GM12872 (cell line): ENCODE measurements around the gene TMEM150C.

ENCODE experiments used
- TF ChIP-seq, protein P1 (sequence below): IDR thresholded peaks from 3 replicates; pipeline ENCODE4 v1.5.1; 2011; ENCODE audit warnings: low read depth, mild to moderate bottlenecking, low read length, moderate library complexity; ENCODE audit not compliant: insufficient read depth

TMEM150C gene

DNA sequence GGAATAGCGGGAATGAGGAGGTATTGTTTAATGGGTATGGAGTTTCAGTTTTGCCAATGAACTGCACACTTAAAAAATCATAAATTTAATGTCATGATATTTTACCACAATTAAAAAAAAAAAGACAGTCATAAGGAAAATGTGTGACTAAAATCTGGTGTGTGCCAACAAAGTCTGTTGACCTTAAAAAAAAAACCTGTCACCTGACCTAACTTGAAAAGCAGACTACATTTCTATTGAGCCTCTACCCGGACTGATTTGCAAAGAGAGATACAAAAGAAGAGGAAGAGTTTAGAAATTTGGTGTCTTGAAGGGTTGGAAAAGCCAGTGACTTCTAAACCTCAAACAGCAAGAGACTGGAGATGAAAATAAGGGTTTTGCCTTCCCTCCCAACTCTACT lies 48.4 kb downstream of the TMEM150C start:
- TF ChIP-seq, protein P1, sequence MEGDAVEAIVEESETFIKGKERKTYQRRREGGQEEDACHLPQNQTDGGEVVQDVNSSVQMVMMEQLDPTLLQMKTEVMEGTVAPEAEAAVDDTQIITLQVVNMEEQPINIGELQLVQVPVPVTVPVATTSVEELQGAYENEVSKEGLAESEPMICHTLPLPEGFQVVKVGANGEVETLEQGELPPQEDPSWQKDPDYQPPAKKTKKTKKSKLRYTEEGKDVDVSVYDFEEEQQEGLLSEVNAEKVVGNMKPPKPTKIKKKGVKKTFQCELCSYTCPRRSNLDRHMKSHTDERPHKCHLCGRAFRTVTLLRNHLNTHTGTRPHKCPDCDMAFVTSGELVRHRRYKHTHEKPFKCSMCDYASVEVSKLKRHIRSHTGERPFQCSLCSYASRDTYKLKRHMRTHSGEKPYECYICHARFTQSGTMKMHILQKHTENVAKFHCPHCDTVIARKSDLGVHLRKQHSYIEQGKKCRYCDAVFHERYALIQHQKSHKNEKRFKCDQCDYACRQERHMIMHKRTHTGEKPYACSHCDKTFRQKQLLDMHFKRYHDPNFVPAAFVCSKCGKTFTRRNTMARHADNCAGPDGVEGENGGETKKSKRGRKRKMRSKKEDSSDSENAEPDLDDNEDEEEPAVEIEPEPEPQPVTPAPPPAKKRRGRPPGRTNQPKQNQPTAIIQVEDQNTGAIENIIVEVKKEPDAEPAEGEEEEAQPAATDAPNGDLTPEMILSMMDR, result no peak

DNA sequence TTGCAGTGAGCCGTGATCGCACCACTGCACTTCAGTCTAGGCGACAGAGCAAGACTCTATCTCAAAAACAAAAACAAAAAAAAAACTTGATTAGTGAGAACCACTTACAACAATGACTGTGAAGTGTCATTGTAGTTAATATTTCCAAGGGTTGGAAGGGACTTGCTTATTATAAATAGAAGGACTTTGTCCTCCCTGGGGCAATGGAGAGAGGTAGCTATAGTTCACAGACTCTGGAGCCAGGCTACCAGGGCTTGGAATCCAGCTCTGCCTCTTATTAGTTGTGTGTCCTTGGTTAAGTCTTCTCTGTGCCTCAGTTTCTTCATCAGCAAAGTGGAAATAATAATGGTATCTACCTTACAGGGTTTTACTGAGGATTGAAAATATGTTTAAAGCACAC lies 51.6 kb downstream of the TMEM150C start:
- TF ChIP-seq, protein P1, result no peak

DNA sequence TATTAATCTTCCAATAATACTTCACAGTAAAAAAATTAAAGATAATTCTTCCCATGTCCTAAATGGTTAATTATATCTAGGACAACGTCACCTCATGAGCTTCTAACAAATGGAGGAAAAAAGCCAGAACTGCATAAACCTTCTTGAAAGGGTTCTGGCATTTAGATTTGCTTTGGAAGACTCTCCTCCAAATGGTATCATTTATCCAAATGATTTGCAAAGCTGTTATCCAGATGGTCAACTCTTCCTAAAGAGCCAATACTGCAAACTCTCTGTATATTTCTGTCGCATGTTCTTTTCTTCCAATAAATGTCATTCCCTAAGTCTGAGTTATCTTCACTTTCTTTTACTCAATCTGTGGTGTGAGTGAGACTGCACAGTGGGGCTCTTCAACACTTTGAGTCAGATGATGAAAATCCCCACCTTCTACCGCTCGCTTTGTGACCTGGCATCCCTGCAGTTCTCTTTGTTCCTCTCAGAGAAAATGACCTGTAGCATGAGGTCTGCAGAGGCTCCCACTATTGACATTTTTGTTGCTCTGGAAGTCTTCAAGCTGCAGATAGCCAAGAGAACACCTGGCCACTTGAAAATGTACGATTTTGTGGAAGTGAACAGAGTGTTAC lies 52.9 kb downstream of the TMEM150C start:
- TF ChIP-seq, protein P1, result no peak

DNA sequence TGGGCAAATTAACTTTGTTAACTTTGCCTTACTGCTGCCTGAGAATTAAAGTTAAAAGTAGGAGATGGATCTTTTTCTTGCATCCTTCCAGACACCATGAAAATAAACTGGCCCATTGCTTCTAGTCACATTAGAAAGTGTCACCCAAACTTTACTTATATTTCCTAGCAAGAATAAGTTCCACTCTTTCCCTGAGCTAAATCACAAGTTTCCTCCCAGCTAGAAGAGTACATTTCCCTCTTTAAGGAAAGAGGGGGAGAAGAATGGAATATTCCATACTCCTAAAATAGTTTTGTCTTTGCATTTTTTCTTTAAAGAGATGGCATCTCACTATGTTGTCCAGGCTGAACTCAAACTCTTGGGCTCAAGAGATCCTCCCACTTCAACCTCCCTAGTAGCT lies 53.8 kb downstream of the TMEM150C start:
- TF ChIP-seq, protein P1, result no peak

DNA sequence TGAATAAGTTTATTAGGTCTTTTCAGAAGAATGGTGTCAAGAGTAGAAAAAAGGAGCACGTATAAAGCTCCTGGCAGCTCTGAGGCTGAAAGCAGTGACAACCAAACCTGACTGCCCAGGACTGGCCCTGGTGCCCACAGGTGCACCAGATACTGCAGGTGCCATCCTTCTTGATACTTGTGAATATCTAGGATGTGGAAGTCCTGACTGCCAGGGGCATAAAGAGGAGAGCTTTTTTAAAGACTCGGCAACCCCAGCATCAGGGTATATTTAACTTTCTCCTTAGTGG lies 60.7 kb downstream of the TMEM150C start:
- TF ChIP-seq, protein P1, result no peak

DNA sequence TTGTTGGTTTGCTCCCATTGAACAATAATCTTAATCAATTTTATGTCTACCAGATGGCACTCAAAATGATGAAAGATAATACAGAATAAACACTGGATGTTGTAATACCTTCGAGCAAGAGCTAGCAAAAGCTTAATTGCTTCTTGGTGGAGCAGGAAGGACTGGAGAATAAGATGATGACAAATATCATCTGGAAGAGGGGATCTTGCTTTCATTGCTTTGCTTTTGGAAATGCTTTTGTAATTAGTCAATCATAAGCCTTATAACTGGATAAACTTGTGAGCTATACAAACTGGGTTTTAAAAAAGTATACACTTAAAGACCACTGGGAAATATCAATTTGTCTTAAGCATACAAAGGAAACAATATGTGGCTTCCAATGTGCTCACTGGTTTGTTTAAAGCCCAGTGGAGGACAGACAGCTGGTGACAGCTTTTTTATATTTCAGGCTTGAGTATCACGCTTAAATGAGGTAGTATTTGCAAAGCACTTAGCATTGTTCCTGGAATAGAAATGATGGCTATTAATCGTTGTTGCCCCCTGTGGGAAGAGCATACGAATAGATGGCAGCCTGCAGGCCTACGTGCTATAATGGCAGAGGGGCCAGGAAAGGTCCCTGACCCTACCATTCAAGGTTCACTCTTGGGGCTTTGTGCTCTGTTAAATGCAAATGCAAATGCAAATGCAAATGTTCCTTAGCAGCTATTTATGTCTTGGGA lies 61.2 kb downstream of the TMEM150C start:
- TF ChIP-seq, protein P1, result no peak

DNA sequence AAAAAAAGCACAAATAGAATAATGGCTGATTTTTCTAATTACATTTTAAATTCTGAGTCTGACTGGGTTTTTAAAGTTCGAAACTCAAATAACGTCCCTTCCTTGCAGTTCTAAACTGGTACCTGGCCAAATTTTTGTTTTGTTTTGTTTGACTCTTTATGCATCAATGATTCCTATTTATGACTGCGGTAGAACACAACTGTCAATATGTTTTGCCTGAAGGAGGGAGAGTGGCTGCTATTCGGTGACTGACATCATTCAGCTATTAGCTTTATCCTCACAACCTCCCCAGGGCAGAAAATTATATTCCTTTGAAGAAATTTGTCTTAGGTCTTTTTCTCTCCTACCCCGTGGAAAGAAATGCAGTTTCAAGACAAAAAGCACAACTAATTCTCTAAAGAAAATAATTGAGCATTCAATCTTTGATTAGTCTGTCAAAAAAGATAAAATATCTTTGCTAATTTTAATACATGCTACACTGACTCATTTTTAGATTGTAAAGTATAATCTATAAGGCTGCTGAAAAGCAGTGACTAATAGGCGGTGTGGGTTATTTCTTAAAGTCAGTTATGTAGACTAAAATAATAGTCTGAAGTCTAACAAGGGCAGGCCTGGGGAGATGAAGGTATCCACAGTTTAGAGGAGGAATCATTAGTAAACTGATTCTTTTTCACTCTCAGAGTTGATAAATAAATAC lies 61.9 kb downstream of the TMEM150C start:
- TF ChIP-seq, protein P1, result no peak
